Endothelial cell (in vitro differentiated cells): Measurements from ENCODE around the gene KLHL17. TPM values are rescaled to one million over a fixed set of nuclear protein-coding genes. Genes with fewer than 3 reads are reported as not detected.

Experiments
- DNase-seq: peaks from one replicate; pipeline ENCODE4 v3.0.0; 2021; ENCODE audit warnings: low spot score
- H3K27ac Mint-ChIP-seq: one replicate; pipeline ENCODE4 v1.8.0; 2021; ENCODE audit warnings: mixed read lengths, inconsistent platforms; ENCODE audit not compliant: unreplicated experiment
- H3K27me3 Mint-ChIP-seq: one replicate; pipeline ENCODE4 v1.8.0; 2021; ENCODE audit warnings: mild to moderate bottlenecking, moderate library complexity, mixed read lengths, inconsistent platforms; ENCODE audit not compliant: unreplicated experiment
- H3K36me3 Mint-ChIP-seq: one replicate; pipeline ENCODE4 v1.8.0; 2021; ENCODE audit warnings: mild to moderate bottlenecking, low read depth, mixed read lengths, inconsistent platforms; ENCODE audit not compliant: unreplicated experiment
- H3K4me1 Mint-ChIP-seq: one replicate; pipeline ENCODE4 v1.8.0; 2021; ENCODE audit warnings: mild to moderate bottlenecking, mixed read lengths, inconsistent platforms; ENCODE audit not compliant: unreplicated experiment
- H3K4me3 Mint-ChIP-seq: one replicate; pipeline ENCODE4 v1.8.0; 2021; ENCODE audit warnings: mild to moderate bottlenecking, mixed read lengths, inconsistent platforms; ENCODE audit not compliant: unreplicated experiment
- H3K9me3 Mint-ChIP-seq: one replicate; pipeline ENCODE4 v1.8.0; 2021; ENCODE audit warnings: mixed read lengths, inconsistent platforms; ENCODE audit not compliant: unreplicated experiment
- CTCF ChIP-seq: fragments of 200-600 bp; sonication (generic); IDR thresholded peaks from one replicate; pipeline ENCODE4 v1.5.0; 2021; ENCODE audit warnings: antibody characterized with exemption; ENCODE audit not compliant: unreplicated experiment
- total RNA-seq: library from RNA; stranded (reverse); fragmentation: NEBNext Ultra II Directional; extraction: Animal tissue kit (Norgen Biotek cat#: 25700); gene quantifications from one replicate; pipeline ENCODE4 v1.2.1, GENCODE V29; 2021; ENCODE audit not compliant: unreplicated experiment

The KLHL17 gene
- total RNA-seq, 1 donor from 2014 or later: 18.7 TPM

GRCh38 chr1:913491-914130, 46.8 kb upstream of the KLHL17 start:
- Mint-ChIP-seq H3K4me3 (no peak overlapping the region), H3K4me1 (peaks cover 6% of the 10 kb centered on the region), H3K27me3 (peaks cover 9% of the 10 kb centered on the region), H3K27ac (no peak overlapping the region), H3K36me3 (no peaks in the 10 kb centered on the region), H3K9me3 (no peaks in the 10 kb centered on the region)
- TF ChIP-seq CTCF: no peak
- peak; percentile 3 for DNase-seq

GRCh38 chr1:914131-914890, 46.1 kb upstream of the KLHL17 start:
- Mint-ChIP-seq H3K36me3 (no peaks in the 10 kb centered on the region), H3K4me1 (peaks cover 6% of the 10 kb centered on the region), H3K4me3 (no peak overlapping the region), H3K27ac (no peak overlapping the region), H3K9me3 (no peaks in the 10 kb centered on the region), H3K27me3 (peaks cover 11% of the 10 kb centered on the region)
- DNase-seq: no peak
- TF ChIP-seq CTCF: no peak

- Mint-ChIP-seq H3K36me3 (no peaks in the 10 kb centered on the region), H3K27me3 (peaks cover 11% of the 10 kb centered on the region), H3K27ac (no peak overlapping the region), H3K4me1 (peaks cover 6% of the 10 kb centered on the region), H3K4me3 (no peak overlapping the region), H3K9me3 (no peaks in the 10 kb centered on the region)
- no peak for DNase-seq
- TF ChIP-seq CTCF: no peak
These were observed 45.5 kb upstream of the KLHL17 start for GRCh38 chr1:914891-915280.

- peaks cover 6% of the 10 kb centered on the region for H3K4me1 Mint-ChIP-seq
- no peaks in the 10 kb centered on the region for H3K9me3 Mint-ChIP-seq
- no peaks in the 10 kb centered on the region for H3K36me3 Mint-ChIP-seq
- peaks cover 11% of the 10 kb centered on the region for H3K27me3 Mint-ChIP-seq
- no peak overlapping the region for H3K4me3 Mint-ChIP-seq
- no peak overlapping the region for H3K27ac Mint-ChIP-seq
- TF ChIP-seq CTCF: no peak
- no peak for DNase-seq
These were observed 44.9 kb upstream of the KLHL17 start for GRCh38 chr1:915295-916172.
